GM18502 (cell line): ENCODE data around the gene GSX2.
"Not testable (repeated sequence)": the region's sequence is repeated elsewhere in the genome, so short reads cannot be mapped to it uniquely, and the experiment has no call there.

Source experiments
- ATAC-seq: cut with Tn5 transposase; IDR thresholded peaks from one replicate; pipeline ENCODE4 v1.9.1; 2021; ENCODE audit warnings: mild to moderate bottlenecking; ENCODE audit not compliant: unreplicated experiment, poor library complexity

The GSX2 gene

DNA sequence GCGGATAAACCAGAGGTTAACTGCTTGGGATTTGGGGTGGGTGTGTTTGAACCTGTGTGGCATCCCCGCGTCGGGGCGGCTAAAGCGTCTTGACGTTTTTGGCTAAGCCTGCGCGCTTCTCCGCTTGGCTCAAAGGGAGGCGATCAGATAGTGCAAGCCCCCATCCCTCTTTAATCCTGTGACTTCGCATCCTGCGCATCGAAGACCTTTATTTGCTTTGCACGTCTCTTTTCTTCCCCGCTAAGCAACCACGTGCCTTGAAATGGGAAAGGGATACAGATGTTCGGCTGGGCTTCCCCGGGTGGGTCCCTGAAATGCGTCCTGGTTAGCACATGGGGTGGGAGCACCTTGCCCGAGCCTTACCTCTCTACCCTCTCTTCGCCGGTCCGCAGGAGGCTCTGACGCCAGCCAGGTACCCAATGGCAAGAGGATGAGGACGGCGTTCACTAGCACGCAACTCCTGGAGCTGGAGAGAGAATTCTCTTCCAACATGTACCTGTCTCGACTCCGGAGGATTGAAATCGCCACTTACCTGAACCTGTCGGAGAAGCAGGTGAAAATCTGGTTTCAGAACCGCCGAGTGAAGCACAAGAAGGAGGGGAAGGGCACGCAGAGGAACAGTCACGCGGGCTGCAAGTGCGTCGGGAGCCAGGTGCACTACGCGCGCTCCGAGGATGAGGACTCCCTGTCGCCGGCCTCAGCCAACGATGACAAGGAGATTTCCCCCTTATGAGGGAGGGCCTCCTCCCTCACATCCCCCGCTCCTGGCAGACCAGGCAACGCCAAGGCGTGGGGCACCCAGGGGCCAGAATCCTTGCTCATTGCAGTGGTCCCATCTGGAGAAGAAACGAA is 1.5 kb downstream of the GSX2 start:
- no peak for ATAC-seq

DNA sequence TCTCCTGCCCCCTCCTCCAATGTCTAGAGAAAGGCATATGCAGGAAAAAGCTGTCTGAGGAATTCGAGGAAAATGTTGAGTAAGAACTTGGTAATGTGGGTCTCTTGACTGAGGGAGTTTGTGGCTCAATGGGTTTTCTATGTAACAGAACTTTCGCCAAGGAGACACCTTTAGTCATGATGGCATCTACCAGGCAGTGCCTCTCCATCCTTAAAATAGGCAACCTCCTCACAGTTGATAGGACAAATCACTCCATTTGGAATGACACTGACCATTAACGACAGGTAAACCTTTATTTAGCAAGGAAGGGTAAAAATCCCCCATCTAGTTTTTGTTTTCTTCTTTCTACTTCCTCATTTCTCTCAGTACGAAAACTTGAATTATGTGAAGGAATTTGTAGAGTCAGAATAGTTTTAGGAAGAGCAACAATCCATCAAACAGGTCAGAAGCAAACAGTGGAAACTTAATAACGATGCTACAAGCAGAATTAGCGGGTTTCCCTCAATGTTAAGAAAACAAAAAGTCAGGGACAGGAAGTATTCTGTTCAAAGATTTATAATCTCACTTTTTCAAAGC is 2.7 kb downstream of the GSX2 start:
- no peak for ATAC-seq

GRCh38 chr4:54103190-54103574 is 3.2 kb downstream of the GSX2 start:
- no peak for ATAC-seq

- no peak for ATAC-seq
Observed at GRCh38 chr4:54104907-54105306, 4.9 kb downstream of the GSX2 start.

DNA sequence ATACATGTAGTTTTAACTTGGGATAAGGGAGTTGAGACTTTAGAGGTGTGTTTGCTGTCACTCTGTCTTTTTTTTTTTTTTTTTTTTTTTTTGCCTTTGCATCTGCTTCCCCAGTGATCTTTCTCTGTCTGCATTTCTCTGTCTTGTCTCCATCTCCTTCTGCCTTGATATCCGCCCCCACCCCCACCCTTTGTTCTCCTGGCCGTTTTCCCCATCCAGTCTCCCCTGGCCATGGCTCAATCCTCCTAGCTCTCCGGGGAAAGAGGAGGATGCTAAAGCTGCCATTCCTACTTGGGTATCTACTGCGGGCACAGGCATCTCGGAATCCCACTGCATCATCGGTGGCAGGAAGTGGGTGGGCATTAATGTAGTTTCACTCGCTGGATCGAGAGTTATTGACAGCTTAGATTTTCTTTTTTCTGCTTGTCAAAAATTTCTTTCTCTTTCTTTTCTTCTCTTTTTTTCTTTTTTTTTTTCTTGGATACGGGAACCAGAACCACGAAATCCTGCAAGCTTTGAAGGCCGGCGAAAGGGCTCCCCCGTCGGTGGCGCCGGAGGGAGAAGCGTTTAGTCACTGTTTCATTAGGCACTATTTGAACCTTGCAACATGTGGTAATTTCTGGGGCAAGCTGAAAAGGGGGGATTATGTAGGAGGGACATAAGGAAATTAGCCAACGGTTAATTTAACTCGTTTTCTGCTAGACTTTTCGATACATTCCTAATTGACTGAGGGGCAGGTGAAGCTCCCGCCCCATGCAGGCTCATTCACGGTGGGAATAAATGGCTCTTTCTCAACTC is 8.2 kb downstream of the GSX2 start:
- no peak for ATAC-seq

GRCh38 chr4:54109241-54110018 is 9.5 kb downstream of the GSX2 start:
- no peak for ATAC-seq

DNA sequence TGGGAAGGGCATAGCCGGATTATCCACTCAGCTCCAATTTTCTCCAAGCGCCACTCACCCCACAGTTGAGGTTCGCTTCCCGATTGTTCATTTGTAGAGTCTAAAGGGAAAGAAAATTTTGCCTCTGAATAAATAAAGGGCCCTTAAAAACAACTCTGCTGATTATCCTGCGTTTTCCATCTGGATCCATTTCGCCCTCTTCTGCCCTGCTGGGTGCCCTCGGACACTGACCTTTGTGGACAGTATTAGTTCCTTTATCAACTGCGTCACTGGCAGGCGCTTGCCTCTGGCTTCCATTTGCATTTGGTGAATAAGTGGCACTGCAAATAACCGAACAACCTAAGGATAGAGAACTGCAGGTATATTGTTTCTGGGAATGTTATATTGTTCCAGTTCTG is 10.1 kb downstream of the GSX2 start:
- ATAC-seq, result no peak

- not testable (repeated sequence) for ATAC-seq
Observed at GRCh38 chr4:54113206-54113605, 13.2 kb downstream of the GSX2 start.

DNA sequence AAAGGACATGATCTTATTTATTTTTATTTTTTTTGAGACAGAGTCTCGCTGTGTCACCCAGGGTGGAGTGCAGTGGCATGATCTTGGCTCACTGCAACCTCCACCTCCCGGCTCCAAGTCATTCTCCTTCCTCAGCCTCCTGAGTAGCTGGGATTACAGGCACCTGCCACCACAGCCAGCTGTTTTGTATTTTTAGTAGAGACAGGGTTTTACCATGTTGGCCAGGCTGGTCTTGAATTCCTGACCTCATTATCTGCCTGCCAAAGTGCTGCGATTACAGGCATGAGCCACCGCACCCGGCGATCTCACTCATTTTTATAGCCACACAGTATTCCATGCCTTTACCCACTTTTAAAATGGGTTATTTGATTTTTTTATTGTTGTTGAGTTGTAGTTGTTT is 16.3 kb downstream of the GSX2 start:
- not testable (repeated sequence) for ATAC-seq

GRCh38 chr4:54118850-54119589 is 19.1 kb downstream of the GSX2 start:
- no peak for ATAC-seq

GRCh38 chr4:54120518-54120917 is 20.6 kb downstream of the GSX2 start:
- no peak for ATAC-seq

DNA sequence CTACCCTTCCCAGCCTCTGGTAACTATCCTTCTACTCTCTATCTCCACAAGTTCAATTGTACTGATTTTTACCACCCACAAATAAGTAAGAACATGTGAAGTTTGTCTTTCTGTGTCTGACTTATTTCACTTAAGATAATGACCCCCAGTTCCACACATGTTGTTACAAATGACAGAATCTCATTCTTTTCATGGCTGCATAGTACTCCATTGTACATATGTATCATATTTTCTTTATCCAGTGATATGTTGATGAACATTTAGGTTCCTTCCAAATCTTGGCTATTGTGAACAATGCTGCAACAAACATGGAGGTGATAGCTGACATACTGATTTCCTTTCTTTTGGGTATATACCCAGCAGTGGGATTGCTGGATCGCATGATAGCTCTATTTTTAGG is 27.7 kb downstream of the GSX2 start:
- ATAC-seq, result no peak

DNA sequence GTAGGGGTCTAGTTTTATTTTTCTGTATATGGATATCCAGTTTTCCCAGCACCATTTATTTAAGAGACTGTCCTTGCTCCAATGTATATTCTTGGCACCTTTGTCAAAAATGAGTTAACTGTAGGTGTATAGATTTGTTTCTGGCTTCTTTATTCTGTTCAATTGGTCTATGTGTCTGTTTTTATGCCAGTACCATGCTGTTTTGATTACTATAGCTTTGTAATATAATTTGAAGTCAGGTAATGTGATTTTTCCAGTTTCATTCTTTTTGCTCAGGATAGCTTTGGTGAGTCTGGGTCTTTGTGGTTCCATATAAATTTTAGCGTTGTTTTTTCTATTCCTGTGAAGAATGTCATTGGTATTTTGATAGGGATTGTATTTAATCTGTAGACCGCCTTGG is 28.7 kb downstream of the GSX2 start:
- ATAC-seq, result not testable (repeated sequence)

DNA sequence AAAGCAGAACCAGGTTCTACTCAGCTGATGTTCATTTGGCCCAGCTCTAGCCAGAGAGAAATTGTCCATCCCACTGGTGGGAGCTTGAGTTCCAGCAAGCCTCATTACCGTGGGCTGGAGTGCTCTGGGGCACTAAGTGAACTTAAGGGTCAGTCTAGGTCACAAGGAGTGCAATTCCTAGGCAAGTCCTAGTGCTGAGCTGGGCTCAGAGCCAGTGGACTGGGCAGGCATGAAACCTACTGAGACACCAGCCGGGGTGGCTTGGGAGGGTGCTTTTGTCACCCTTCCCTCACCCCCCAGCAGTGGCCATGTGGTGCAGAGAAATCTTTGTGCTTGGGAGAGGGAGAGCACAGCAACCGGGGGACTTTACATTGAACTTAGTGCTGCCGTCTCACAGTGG is 39.4 kb downstream of the GSX2 start:
- ATAC-seq, result no peak

DNA sequence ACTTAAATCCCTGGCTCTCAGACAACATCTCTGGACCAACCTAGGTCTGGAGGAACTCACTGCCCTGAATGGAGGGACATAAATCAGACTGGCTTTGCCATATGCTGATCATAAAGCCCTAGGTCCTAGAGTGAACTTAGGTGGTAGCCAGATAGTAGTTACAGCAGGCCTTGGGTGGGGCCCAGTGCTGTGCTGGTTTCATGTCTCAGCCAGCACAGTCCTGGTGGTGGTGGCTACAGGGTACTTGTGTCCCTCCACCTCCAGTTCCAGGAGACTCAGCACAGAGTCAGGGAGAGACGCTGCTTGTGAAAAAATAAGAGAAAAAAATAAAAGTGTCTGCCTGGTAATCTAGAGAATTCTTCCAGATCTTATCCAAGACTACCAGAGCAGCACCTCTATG is 40.3 kb downstream of the GSX2 start:
- no peak for ATAC-seq

DNA sequence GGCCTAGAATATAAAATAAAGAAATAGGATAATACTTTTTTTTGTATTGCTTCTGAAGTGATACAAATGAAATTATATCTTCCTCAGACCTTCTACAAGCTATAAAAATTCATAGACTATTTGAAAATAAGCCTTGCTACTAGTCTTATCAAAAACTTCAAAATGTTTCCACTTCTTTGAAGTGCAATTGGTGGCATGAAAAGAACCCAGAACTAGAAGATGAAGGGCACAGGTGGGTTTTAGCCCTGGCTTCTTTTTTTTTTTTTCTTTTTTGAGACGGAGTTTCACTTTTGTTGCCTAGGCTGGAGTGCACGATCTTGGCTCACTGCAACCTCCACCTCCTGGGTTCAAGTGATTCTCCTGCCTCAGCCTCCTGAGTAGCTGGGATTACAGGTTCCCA is 44.2 kb downstream of the GSX2 start:
- no peak for ATAC-seq

DNA sequence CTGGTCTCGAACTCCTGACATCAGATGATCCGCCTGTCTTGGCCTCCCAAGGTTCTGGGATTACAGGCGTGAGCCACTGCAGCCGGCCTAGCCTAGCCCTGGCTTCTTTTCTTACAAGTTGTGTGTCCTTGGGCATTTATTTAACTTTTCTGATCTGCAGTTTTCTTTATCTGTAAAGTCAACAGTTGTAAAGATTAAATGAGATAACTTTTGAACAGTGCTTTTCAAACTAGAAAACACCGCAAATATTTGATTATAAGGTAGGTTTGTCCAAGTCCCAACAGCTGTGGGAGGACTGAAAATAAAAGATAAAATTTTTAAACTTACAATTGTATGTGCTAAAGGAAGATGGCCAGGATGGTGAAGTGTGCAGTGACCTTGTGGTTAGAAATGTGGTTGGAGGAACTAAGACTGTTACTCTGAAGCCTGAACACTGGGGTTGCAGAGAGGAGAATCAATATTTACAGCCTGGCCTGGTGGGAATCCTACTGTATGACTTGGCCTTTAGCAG is 44.8 kb downstream of the GSX2 start:
- ATAC-seq, result no peak

GRCh38 chr4:54146139-54146538 is 46.2 kb downstream of the GSX2 start:
- no peak for ATAC-seq

DNA sequence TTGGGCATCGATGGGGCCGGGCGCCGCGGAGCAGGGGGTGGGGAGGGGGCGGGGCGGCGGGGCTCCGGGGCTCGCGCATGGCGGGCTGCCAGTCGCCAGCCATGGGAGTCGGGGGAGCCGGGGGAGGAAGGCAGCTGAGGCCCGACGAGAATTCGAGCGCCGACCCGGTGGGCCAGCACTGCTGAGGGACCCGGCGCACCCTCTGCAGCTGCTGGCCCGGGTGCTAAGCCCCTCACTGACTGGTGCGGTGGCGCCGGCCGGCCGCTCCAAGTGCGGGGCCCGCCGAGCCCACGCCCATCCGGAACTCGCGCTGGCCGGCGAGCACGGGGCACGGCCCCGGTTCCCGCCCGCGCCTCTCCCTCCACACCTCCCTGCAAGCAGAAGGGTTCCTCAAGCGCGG is 49.4 kb downstream of the GSX2 start:
- no peak for ATAC-seq
